ENCODE results near the gene PPRC1. TPM values are rescaled to one million over a fixed set of nuclear protein-coding genes. Genes with fewer than 3 reads are reported as not detected.

The PPRC1 gene
- total RNA-seq, 1 donor from 2014 or later = 42.9 TPM

GRCh38 chr10:102172288-102172687, 39.4 kb downstream of the PPRC1 start:
- peaks cover 5% of the 10 kb centered on the region for H3K4me1 Mint-ChIP-seq (ENCODE audit: low read depth)
- H3K4me3 Mint-ChIP-seq (ENCODE audit: unreplicated experiment) = no peak overlapping the region
- H3K27me3 Mint-ChIP-seq (ENCODE audit: low read depth) = no peaks in the 10 kb centered on the region
- no peaks in the 10 kb centered on the region for H3K36me3 Mint-ChIP-seq (ENCODE audit: low read depth)
- H3K9me3 Mint-ChIP-seq (ENCODE audit: low read depth) = no peaks in the 10 kb centered on the region
- no peak overlapping the region for H3K27ac Mint-ChIP-seq (ENCODE audit: unreplicated experiment)
- no peak for TF ChIP-seq CTCF (IDR thresholded peaks at IDR 0.05)
- no peak for DNase-seq (ENCODE audit: low spot score)

GRCh38 chr10:102175415-102175814, 42.6 kb downstream of the PPRC1 start:
- no peaks in the 10 kb centered on the region for H3K9me3 Mint-ChIP-seq (ENCODE audit: low read depth)
- no peak overlapping the region for H3K27ac Mint-ChIP-seq (ENCODE audit: unreplicated experiment)
- no peak for TF ChIP-seq CTCF (IDR thresholded peaks at IDR 0.05)
- no peak overlapping the region for H3K4me3 Mint-ChIP-seq (ENCODE audit: unreplicated experiment)
- no peaks in the 10 kb centered on the region for H3K4me1 Mint-ChIP-seq (ENCODE audit: low read depth)
- no peaks in the 10 kb centered on the region for H3K36me3 Mint-ChIP-seq (ENCODE audit: low read depth)
- no peak for DNase-seq (ENCODE audit: low spot score)
- H3K27me3 Mint-ChIP-seq (ENCODE audit: low read depth) = peaks cover 2% of the 10 kb centered on the region

GRCh38 chr10:102184606-102185005, 51.8 kb downstream of the PPRC1 start:
- Mint-ChIP-seq H3K9me3 (ENCODE audit: low read depth) (peaks cover 11% of the 10 kb centered on the region), H3K27me3 (ENCODE audit: low read depth) (peaks cover 3% of the 10 kb centered on the region), H3K4me1 (ENCODE audit: low read depth) (no peaks in the 10 kb centered on the region), H3K36me3 (ENCODE audit: low read depth) (no peaks in the 10 kb centered on the region), H3K27ac (ENCODE audit: unreplicated experiment) (no peak overlapping the region), H3K4me3 (ENCODE audit: unreplicated experiment) (no peak overlapping the region)
- DNase-seq (ENCODE audit: low spot score) = no peak
- no peak for TF ChIP-seq CTCF (IDR thresholded peaks at IDR 0.05)

- H3K9me3 Mint-ChIP-seq (ENCODE audit: low read depth) = peaks cover 11% of the 10 kb centered on the region
- H3K36me3 Mint-ChIP-seq (ENCODE audit: low read depth) = no peaks in the 10 kb centered on the region
- peaks cover 3% of the 10 kb centered on the region for H3K27me3 Mint-ChIP-seq (ENCODE audit: low read depth)
- no peak overlapping the region for H3K4me3 Mint-ChIP-seq (ENCODE audit: unreplicated experiment)
- H3K4me1 Mint-ChIP-seq (ENCODE audit: low read depth) = no peaks in the 10 kb centered on the region
- DNase-seq (ENCODE audit: low spot score) = no peak
- no peak overlapping the region for H3K27ac Mint-ChIP-seq (ENCODE audit: unreplicated experiment)
- no peak for TF ChIP-seq CTCF (IDR thresholded peaks at IDR 0.05)
Observed at GRCh38 chr10:102185272-102185671, 52.4 kb downstream of the PPRC1 start.

- Mint-ChIP-seq H3K27me3 (ENCODE audit: low read depth) (peaks cover under 1% of the 10 kb centered on the region), H3K9me3 (ENCODE audit: low read depth) (peaks cover 11% of the 10 kb centered on the region), H3K4me1 (ENCODE audit: low read depth) (no peaks in the 10 kb centered on the region), H3K27ac (ENCODE audit: unreplicated experiment) (no peak overlapping the region), H3K36me3 (ENCODE audit: low read depth) (no peaks in the 10 kb centered on the region), H3K4me3 (ENCODE audit: unreplicated experiment) (no peak overlapping the region)
- DNase-seq (ENCODE audit: low spot score) = no peak
- TF ChIP-seq CTCF (IDR thresholded peaks at IDR 0.05) = no peak
Observed at GRCh38 chr10:102185811-102186527, 53.1 kb downstream of the PPRC1 start.

All from chondrocyte (in vitro differentiated cells).